Naive thymus-derived CD4-positive, alpha-beta T cell (primary cell): ENCODE results near the gene DGKI. TPM values are rescaled to one million over a fixed set of nuclear protein-coding genes. Genes with fewer than 3 reads are reported as not detected.

Experiments used
- polyA plus RNA-seq, 2 donors: library from polyadenylated mRNA; unstranded; fragments of 300-500 nt; fragmentation: Illumina TruSeq; gene quantifications; one replicate each; pipeline ENCODE4 v1.2.3, GENCODE V29; 2021
- total RNA-seq, 6 experiments: library from RNA in 5 of 6; stranded (reverse) in 5 of 6; gene quantifications; 1 replicate in 5 of 6; 2 replicates in 1 of 6; pipeline ENCODE4 v1.2.3 and lab custom pipeline; 2021 to 2026

DGKI gene
- total and polyA plus RNA-seq, 7 experiments from 2014 or later, result 1.3 TPM; not detected in 6

Other genes starting within 250 kb of the DGKI start
- 10 to 100 TPM; 15.4 to 46.2 (median 19.6) TPM for gene CREB3L2, start 155.1 kb upstream of the DGKI start, total RNA-seq
- gene CREB3L2, start 155.1 kb upstream of the DGKI start, polyA plus RNA-seq, result 1 to 10 TPM; 5.3 to 6.0 TPM
- gene AKR1D1, start 229.5 kb upstream of the DGKI start, total RNA-seq, result not detected
- not detected for gene AKR1D1, start 229.5 kb upstream of the DGKI start, polyA plus RNA-seq